D721Med (cell line): ENCODE results near the gene MKKS.

Experiments used
- DNase-seq: peaks from one replicate; pipeline ENCODE4 v3.0.0; 2011; ENCODE audit warnings: low spot score; ENCODE audit not compliant: insufficient read length
- FAIRE-seq: peaks from 2 replicates; lab custom pipeline; 2011; peaks lifted over from hg19 to GRCh38; lab: Jason Lieb, UNC
- TF ChIP-seq, protein P1 (sequence below): IDR thresholded peaks from 2 replicates; pipeline ENCODE4 v1.5.1; 2012; ENCODE audit warnings: mild to moderate bottlenecking, control low read depth; ENCODE audit not compliant: insufficient read depth; ENCODE audit errors: missing control alignments

Gene MKKS

DNA sequence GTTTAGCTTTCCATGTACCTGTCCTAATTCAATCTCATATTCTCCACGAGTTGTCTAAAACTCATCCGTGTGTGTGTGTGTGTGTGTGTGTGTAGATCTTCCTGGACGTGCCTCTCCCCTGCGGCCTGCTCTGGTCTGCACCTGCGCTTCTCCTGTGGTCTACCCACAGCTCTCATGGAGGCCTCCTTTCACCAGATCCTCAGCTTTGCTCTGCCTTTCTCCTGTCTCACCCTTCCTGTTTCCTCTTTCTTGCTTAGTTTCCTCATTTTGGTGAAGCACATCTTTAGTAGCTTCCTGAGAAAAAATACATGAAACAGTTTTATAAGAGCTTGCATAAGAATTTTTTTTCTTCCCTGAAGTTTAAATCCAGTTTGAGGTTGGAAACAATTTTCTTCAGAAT, 19.2 kb upstream of the MKKS start:
- DNase-seq (no peak), FAIRE-seq (no peak)
- TF ChIP-seq, protein P1, sequence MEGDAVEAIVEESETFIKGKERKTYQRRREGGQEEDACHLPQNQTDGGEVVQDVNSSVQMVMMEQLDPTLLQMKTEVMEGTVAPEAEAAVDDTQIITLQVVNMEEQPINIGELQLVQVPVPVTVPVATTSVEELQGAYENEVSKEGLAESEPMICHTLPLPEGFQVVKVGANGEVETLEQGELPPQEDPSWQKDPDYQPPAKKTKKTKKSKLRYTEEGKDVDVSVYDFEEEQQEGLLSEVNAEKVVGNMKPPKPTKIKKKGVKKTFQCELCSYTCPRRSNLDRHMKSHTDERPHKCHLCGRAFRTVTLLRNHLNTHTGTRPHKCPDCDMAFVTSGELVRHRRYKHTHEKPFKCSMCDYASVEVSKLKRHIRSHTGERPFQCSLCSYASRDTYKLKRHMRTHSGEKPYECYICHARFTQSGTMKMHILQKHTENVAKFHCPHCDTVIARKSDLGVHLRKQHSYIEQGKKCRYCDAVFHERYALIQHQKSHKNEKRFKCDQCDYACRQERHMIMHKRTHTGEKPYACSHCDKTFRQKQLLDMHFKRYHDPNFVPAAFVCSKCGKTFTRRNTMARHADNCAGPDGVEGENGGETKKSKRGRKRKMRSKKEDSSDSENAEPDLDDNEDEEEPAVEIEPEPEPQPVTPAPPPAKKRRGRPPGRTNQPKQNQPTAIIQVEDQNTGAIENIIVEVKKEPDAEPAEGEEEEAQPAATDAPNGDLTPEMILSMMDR = no peak

DNA sequence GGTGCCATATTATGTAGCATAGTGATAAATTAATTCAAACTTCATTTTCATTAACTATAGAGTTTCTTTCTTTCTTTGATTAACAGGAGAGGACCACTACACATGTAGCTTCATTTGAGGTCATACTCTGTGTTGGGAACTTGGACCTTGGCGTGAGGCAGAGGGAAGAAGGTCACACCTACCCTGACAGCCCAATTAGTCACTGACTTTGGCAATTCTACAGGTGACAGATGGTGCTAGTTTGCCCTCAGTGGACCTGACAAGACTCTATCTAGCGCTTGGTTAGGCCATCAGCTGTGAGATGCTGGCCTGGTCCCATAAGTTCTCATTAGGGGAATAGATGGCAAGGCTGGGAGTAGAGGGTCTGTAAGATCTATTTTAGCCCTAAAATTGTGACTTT, 15.2 kb upstream of the MKKS start:
- FAIRE-seq (no peak), DNase-seq (no peak)
- TF ChIP-seq, protein P1 = no peak

DNA sequence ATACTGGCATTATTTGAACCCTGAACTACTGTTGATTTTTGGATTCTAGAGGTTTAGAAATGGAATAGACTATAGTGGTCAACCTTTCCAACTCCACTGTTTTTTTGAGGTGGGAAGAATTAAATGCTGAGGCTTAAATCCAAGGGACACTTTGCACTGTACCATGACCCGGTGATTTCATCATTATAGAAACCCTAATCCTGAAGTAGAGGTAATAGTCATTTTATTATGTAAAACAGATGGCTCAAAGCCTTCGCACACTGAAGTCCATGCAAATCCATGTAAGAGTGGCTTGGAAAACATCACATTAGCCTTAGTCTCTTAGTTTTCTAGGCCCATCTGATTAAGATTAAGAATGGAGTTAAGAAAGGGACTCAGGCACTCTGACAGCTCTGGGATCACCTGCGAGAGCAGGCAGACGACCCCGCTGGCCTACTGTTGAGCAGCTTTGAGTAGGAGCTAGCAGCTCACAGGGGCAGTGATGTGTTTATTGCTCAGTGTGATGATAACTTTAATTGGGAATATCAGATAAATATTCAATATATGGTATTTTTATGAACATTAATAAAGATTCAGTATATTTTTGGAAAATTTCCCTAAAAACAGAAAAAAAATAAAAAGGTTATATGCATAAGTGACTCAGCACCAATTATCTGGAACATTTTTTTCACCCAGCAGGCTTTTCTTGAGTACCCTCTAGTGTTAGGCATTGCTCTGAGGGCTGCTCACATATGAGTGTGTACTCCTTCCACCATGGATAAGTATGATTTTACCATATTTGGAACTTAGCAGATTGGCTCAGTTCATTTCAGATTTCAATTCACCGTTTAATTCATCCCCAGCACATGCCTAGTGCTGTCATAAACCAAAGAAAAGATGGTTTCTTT, 14.5 kb upstream of the MKKS start:
- FAIRE-seq (no peak), DNase-seq (no peak)
- TF ChIP-seq, protein P1 = no peak

DNA sequence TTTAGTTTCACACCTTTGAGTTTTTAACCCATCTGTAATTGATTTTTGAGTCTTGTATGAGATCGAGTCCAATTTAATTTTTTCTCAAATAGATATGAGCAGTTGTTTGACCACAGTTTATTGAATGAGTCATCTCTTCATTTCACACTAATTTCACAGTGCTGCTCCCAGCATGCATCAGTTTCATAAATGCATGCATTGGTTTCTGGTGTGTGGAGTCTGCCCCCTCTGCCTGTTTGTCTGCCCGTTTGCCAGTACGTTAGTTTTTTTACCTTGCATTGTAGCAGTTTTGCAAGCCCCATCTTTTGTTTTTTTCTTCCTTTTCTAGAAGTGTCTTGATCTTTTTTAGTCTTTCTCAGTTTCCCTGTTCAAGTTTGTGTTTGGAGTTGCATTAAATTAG, 13.0 kb upstream of the MKKS start:
- no peak for DNase-seq
- TF ChIP-seq, protein P1 = no peak
- no peak for FAIRE-seq

DNA sequence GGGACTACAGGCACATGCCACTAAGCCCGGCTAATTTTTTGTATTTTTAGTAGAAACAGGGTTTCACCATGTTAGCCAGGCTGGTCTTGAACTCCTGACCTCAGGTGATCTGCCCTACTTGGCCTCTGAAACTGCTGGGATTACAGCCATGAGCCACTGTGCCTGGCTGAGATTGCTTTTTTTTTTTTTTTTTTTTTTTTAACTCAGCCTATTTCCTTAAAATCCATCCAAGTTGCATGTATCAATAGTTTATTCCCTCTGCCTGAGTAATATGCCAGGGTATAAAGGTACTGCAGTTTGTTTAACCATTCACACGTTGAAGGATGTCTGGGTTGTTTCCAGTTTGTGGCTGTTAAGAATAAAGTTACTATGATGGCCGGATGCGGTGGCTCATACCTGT, 11.7 kb upstream of the MKKS start:
- no peak for FAIRE-seq

DNA sequence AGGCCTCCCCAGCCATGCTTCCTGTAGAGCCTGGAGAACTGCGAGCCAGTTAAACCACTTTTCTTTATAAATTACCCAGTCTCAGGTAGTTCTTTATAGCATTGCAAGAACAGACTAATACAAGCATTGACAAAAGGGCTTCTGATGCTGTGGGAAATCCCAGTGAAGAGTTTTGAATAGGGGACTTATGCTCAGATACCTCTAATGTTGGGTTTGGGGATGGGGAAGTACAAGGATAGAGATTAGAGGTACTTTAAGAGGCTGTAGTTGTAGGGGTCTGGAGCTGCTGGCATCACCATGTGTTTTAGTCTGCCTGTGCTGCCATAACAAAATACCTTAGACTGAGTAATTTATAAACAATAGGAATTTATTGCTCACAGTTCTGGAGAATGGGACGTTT, 9.9 kb upstream of the MKKS start:
- DNase-seq = no peak
- no peak for FAIRE-seq
- TF ChIP-seq, protein P1 = no peak

More for the DNA sequence above, 11.7 kb upstream of the MKKS start:
- TF ChIP-seq, protein P1 = no peak
- no peak for DNase-seq

DNA sequence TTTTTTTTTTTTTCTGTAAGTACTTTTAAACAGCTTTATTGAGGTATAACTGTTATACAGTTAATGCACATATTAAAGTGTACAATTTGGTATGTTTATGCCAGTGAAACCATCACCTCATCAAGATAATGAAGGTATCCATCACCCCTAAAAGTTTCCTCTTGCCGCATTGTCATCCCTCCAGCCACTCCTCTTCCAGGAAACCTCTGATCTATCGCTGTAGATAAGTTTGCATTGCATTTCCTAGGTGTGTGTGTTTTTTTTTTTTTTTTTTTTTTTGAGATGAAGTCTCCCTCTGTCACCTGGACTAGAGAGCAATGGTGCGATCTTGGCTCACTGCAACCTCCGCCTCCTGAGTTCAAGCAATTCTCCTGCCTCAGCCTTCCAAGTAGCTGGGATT, 4.2 kb upstream of the MKKS start:
- DNase-seq = no peak
- TF ChIP-seq, protein P1 = no peak
- FAIRE-seq = no peak
